Measurements from ENCODE around the gene CXCR4. TPM values are rescaled to one million over a fixed set of nuclear protein-coding genes. Genes with fewer than 3 reads are reported as not detected.

CXCR4 gene
- polyA plus RNA-seq, 1 donor from 2014 or later: 0.50 TPM

DNA sequence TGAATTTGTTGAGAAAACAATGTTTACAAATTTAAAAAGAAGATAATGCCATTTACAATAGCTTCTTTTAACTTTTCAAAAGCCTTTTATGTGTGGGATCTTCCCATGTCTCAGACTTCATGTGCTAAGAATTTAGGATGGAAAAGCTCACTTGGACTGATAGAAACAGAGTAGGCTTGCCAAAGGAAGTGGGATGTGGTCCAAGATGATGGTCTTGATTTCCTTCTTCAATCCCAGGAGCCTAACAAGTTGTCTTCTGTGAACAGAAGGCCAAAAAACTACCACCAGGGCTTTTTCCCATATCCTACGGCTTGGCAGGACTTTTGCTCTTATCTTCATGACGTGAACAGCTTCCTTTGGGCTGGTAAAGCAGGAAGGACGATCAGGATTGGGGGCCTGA lies 9.5 kb downstream of the CXCR4 start:
- H3K27me3 ChIP-seq (ENCODE audit: insufficient read depth, low read depth, low read length): no peaks in the 10 kb centered on the region
- no peaks in the 10 kb centered on the region for H4K20me1 ChIP-seq (ENCODE audit: insufficient read depth)
- no peak overlapping the region for H3K27ac ChIP-seq (ENCODE audit: low read length)
- H3K9me2 ChIP-seq (ENCODE audit: insufficient read depth, low read length): no peaks in the 10 kb centered on the region
- H3K36me3 ChIP-seq (ENCODE audit: insufficient read depth, low read length): no peaks in the 10 kb centered on the region
- no peak overlapping the region for H3K4me3 ChIP-seq (ENCODE audit: low read length)
- H3F3A ChIP-seq (ENCODE audit: insufficient read depth, low read length, poor library complexity, severe bottlenecking): no peaks in the 10 kb centered on the region
- no peak overlapping the region for H3K4me2 ChIP-seq (ENCODE audit: low read length)
- no peak overlapping the region for H2AFZ ChIP-seq (ENCODE audit: low read depth, low read length)
- no peaks in the 10 kb centered on the region for H3K9me3 ChIP-seq (ENCODE audit: low read length)
- no peak for TF ChIP-seq EP300 (conservative IDR thresholded peaks at IDR 0.05; ENCODE audit: poor library complexity, severe bottlenecking)
- TF ChIP-seq EZH2 (IDR thresholded peaks at IDR 0.05; ENCODE audit: borderline replicate concordance, insufficient read depth, low read length, poor library complexity, severe bottlenecking): no peak
- no peak for TF ChIP-seq SMC3 (conservative IDR thresholded peaks at IDR 0.05; ENCODE audit: poor library complexity)
- no peak for TF ChIP-seq TAF1 (IDR thresholded peaks at IDR 0.05; ENCODE audit: low read depth)
- no peak for TF ChIP-seq POLR2AphosphoS5 (IDR thresholded peaks at IDR 0.05)
- TF ChIP-seq, protein P1, sequence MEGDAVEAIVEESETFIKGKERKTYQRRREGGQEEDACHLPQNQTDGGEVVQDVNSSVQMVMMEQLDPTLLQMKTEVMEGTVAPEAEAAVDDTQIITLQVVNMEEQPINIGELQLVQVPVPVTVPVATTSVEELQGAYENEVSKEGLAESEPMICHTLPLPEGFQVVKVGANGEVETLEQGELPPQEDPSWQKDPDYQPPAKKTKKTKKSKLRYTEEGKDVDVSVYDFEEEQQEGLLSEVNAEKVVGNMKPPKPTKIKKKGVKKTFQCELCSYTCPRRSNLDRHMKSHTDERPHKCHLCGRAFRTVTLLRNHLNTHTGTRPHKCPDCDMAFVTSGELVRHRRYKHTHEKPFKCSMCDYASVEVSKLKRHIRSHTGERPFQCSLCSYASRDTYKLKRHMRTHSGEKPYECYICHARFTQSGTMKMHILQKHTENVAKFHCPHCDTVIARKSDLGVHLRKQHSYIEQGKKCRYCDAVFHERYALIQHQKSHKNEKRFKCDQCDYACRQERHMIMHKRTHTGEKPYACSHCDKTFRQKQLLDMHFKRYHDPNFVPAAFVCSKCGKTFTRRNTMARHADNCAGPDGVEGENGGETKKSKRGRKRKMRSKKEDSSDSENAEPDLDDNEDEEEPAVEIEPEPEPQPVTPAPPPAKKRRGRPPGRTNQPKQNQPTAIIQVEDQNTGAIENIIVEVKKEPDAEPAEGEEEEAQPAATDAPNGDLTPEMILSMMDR (IDR thresholded peaks at IDR 0.05; ENCODE audit: poor library complexity, severe bottlenecking): no peak
- no peak for TF ChIP-seq RAD21 (conservative IDR thresholded peaks at IDR 0.05)
- TF ChIP-seq MXI1 (conservative IDR thresholded peaks at IDR 0.05; ENCODE audit: poor library complexity, severe bottlenecking): no peak
- TF ChIP-seq, protein P2, sequence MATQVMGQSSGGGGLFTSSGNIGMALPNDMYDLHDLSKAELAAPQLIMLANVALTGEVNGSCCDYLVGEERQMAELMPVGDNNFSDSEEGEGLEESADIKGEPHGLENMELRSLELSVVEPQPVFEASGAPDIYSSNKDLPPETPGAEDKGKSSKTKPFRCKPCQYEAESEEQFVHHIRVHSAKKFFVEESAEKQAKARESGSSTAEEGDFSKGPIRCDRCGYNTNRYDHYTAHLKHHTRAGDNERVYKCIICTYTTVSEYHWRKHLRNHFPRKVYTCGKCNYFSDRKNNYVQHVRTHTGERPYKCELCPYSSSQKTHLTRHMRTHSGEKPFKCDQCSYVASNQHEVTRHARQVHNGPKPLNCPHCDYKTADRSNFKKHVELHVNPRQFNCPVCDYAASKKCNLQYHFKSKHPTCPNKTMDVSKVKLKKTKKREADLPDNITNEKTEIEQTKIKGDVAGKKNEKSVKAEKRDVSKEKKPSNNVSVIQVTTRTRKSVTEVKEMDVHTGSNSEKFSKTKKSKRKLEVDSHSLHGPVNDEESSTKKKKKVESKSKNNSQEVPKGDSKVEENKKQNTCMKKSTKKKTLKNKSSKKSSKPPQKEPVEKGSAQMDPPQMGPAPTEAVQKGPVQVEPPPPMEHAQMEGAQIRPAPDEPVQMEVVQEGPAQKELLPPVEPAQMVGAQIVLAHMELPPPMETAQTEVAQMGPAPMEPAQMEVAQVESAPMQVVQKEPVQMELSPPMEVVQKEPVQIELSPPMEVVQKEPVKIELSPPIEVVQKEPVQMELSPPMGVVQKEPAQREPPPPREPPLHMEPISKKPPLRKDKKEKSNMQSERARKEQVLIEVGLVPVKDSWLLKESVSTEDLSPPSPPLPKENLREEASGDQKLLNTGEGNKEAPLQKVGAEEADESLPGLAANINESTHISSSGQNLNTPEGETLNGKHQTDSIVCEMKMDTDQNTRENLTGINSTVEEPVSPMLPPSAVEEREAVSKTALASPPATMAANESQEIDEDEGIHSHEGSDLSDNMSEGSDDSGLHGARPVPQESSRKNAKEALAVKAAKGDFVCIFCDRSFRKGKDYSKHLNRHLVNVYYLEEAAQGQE (IDR thresholded peaks at IDR 0.05; ENCODE audit: borderline replicate concordance): no peak
- H3K9ac ChIP-seq (ENCODE audit: low read length): no peak overlapping the region
- H3K79me2 ChIP-seq (replicated peaks; ENCODE audit: insufficient read depth, low read length): no peaks in the 10 kb centered on the region

DNA sequence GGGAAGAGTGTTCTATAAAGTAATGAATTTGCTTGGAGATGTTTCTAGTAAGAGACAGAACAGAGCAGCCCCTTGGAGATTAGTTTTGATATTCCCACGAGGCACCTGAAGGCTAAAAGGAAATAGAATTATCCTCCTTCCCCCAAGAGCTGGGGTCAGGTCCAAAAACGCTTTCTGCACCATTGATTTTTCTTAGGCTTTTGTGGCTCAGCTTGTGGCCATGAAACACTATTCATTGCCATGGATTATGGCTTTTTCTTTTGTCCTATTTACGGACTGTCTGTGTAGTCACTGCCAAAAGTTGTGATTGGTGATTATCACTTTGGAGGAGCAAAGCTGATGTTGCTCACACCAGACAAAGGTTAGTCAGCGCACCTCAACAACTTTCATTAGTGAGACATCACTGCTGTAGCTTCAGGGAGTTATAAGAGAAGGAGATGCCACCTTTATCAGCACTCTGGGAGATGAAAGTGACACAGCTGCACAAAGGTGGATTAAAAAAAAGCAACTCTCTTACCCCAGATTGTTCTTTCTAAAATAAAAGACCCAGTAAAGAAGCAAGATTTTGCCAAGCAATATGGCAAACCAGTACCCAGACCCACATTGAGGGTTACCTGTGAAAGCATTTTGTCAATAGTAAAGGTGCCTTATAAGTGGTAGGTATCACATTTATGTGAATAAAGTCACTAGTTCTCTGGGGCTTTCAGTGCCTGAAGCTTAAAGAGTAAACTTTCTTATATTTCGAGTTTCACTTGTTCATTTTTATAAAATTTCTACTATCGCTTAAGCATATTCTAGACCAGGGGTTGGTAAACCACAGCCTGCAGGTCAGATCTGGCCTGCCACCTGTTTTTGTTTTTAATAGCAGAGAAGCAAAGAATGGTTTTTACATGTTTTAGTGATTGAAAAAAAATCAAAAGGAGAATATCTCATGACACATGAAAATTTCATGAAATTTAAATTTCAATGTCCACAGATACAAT lies 10.6 kb downstream of the CXCR4 start:
- no peak overlapping the region for H2AFZ ChIP-seq (ENCODE audit: low read depth, low read length)
- H3K27ac ChIP-seq (ENCODE audit: low read length): no peak overlapping the region
- H3K4me2 ChIP-seq (ENCODE audit: low read length): no peak overlapping the region
- no peak overlapping the region for H3K4me3 ChIP-seq (ENCODE audit: low read length)
- H3K9me3 ChIP-seq (ENCODE audit: low read length): no peaks in the 10 kb centered on the region
- H3K36me3 ChIP-seq (ENCODE audit: insufficient read depth, low read length): no peaks in the 10 kb centered on the region
- TF ChIP-seq MXI1 (conservative IDR thresholded peaks at IDR 0.05; ENCODE audit: poor library complexity, severe bottlenecking) (no peak), POLR2AphosphoS5 (IDR thresholded peaks at IDR 0.05) (no peak), EZH2 (IDR thresholded peaks at IDR 0.05; ENCODE audit: borderline replicate concordance, insufficient read depth, low read length, poor library complexity, severe bottlenecking) (no peak), TAF1 (IDR thresholded peaks at IDR 0.05; ENCODE audit: low read depth) (no peak), SMC3 (conservative IDR thresholded peaks at IDR 0.05; ENCODE audit: poor library complexity) (no peak), EP300 (conservative IDR thresholded peaks at IDR 0.05; ENCODE audit: poor library complexity, severe bottlenecking) (no peak), RAD21 (conservative IDR thresholded peaks at IDR 0.05) (no peak)
- TF ChIP-seq, protein P2 (IDR thresholded peaks at IDR 0.05; ENCODE audit: borderline replicate concordance): no peak
- TF ChIP-seq, protein P1 (IDR thresholded peaks at IDR 0.05; ENCODE audit: poor library complexity, severe bottlenecking): no peak
- H3K9ac ChIP-seq (ENCODE audit: low read length): no peak overlapping the region
- no peaks in the 10 kb centered on the region for H4K20me1 ChIP-seq (ENCODE audit: insufficient read depth)
- H3K9me2 ChIP-seq (ENCODE audit: insufficient read depth, low read length): no peaks in the 10 kb centered on the region
- no peaks in the 10 kb centered on the region for H3F3A ChIP-seq (ENCODE audit: insufficient read depth, low read length, poor library complexity, severe bottlenecking)
- H3K27me3 ChIP-seq (ENCODE audit: insufficient read depth, low read depth, low read length): no peaks in the 10 kb centered on the region
- no peaks in the 10 kb centered on the region for H3K79me2 ChIP-seq (replicated peaks; ENCODE audit: insufficient read depth, low read length)
